Activated CD8-positive, alpha-beta memory T cell treated with anti-CD3 and anti-CD28 coated beads, Interleukin-2, amount 50 U/mL, for 24 hours (primary cell): Measurements from ENCODE around the gene MDN1.

Experiments
- DNase-seq: peaks from one replicate; pipeline ENCODE4 v3.0.0-alpha.2; 2020; ENCODE audit errors: extremely low read depth

MDN1 gene

GRCh38 chr6:89597372-89597771 is 222.2 kb downstream of the MDN1 start:
- no peak for DNase-seq

- DNase-seq: no peak
Measured at GRCh38 chr6:89596484-89596883, 223.1 kb downstream of the MDN1 start.

GRCh38 chr6:89596056-89596455 is 223.5 kb downstream of the MDN1 start:
- no peak for DNase-seq
